ENCODE data around the gene SLC25A43.

- TF ChIP-seq, protein P1, sequence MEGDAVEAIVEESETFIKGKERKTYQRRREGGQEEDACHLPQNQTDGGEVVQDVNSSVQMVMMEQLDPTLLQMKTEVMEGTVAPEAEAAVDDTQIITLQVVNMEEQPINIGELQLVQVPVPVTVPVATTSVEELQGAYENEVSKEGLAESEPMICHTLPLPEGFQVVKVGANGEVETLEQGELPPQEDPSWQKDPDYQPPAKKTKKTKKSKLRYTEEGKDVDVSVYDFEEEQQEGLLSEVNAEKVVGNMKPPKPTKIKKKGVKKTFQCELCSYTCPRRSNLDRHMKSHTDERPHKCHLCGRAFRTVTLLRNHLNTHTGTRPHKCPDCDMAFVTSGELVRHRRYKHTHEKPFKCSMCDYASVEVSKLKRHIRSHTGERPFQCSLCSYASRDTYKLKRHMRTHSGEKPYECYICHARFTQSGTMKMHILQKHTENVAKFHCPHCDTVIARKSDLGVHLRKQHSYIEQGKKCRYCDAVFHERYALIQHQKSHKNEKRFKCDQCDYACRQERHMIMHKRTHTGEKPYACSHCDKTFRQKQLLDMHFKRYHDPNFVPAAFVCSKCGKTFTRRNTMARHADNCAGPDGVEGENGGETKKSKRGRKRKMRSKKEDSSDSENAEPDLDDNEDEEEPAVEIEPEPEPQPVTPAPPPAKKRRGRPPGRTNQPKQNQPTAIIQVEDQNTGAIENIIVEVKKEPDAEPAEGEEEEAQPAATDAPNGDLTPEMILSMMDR (IDR thresholded peaks at IDR 0.05), result no peak
- TF ChIP-seq POLR2A (IDR thresholded peaks at IDR 0.05), result no peak
Measured at GRCh38 chrX:119419898-119420297, 20.8 kb downstream of the SLC25A43 start.
